ENCODE measurements around the gene LCE4A.
"Not testable (repeated sequence)": the region's sequence is repeated elsewhere in the genome, so short reads cannot be mapped to it uniquely, and the experiment has no call there.

The LCE4A gene

DNA sequence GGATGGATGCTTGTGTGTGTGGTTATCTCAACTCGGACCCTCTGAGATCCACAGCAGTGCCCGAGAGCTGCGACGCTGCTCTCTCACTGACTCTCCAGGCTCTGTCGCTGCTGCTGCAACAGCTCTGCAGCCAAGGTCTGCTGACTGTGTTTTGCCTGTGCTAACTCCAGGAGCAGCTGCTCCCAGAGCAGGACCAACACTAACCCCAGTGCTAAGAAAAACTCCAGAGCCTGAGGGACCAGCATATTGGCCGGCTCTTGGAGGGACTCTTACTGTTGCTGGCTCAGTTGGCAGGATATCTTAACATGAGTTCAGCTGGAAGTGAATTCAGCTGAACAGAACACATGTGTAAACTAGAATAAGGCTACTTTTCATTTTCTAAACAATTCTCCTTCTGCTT is 28.5 kb upstream of the LCE4A start:
- ATAC-seq = no peak
- no peak for TF ChIP-seq ESRRG (CRISPR knock-in tag; IDR thresholded peaks at IDR 0.05)
- no peak for TF ChIP-seq ZFP30 (CRISPR knock-in tag; IDR thresholded peaks at IDR 0.05)
- TF ChIP-seq OSR1 (CRISPR knock-in tag; IDR thresholded peaks at IDR 0.05) = no peak

DNA sequence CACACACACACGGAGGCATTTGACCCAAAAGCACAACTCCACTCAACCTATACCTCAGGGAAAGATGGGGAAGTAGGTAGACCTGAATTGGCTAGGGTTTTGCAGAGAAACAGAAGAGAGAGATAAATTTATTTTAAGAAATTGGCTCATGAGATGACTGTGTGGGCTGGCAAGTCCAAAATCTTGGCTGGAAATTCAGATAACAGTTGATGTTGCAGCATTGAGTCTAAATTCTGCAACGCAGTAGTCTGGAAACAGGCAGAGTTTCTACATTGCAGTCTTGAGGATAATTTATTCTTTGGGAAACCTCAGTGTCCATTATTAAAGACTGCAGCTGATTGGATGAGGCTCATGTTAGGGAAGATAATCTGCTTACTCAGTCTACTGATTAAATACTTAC is 26.3 kb upstream of the LCE4A start:
- TF ChIP-seq RARB (CRISPR knock-in tag; IDR thresholded peaks at IDR 0.05) (no peak), PPARA (CRISPR knock-in tag; IDR thresholded peaks at IDR 0.05; ENCODE audit: borderline replicate concordance) (no peak), SNAI2 (CRISPR knock-in tag; IDR thresholded peaks at IDR 0.05) (no peak), ZNF70 (CRISPR knock-in tag; IDR thresholded peaks at IDR 0.05) (no peak), GLIS3 (CRISPR knock-in tag; IDR thresholded peaks at IDR 0.05) (no peak), ARNTL (CRISPR knock-in tag; IDR thresholded peaks at IDR 0.05; ENCODE audit: borderline replicate concordance, low read depth) (no peak), ZNF8 (CRISPR knock-in tag; IDR thresholded peaks at IDR 0.05) (no peak), ZFP3 (CRISPR knock-in tag; IDR thresholded peaks at IDR 0.05) (no peak), OSR1 (CRISPR knock-in tag; IDR thresholded peaks at IDR 0.05) (no peak)
- TF ChIP-seq, protein P1, sequence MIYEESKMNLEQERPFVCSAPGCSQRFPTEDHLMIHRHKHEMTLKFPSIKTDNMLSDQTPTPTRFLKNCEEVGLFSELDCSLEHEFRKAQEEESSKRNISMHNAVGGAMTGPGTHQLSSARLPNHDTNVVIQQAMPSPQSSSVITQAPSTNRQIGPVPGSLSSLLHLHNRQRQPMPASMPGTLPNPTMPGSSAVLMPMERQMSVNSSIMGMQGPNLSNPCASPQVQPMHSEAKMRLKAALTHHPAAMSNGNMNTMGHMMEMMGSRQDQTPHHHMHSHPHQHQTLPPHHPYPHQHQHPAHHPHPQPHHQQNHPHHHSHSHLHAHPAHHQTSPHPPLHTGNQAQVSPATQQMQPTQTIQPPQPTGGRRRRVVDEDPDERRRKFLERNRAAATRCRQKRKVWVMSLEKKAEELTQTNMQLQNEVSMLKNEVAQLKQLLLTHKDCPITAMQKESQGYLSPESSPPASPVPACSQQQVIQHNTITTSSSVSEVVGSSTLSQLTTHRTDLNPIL (CRISPR knock-in tag; IDR thresholded peaks at IDR 0.05; ENCODE audit: low read depth) = no peak
- TF ChIP-seq, protein P2, sequence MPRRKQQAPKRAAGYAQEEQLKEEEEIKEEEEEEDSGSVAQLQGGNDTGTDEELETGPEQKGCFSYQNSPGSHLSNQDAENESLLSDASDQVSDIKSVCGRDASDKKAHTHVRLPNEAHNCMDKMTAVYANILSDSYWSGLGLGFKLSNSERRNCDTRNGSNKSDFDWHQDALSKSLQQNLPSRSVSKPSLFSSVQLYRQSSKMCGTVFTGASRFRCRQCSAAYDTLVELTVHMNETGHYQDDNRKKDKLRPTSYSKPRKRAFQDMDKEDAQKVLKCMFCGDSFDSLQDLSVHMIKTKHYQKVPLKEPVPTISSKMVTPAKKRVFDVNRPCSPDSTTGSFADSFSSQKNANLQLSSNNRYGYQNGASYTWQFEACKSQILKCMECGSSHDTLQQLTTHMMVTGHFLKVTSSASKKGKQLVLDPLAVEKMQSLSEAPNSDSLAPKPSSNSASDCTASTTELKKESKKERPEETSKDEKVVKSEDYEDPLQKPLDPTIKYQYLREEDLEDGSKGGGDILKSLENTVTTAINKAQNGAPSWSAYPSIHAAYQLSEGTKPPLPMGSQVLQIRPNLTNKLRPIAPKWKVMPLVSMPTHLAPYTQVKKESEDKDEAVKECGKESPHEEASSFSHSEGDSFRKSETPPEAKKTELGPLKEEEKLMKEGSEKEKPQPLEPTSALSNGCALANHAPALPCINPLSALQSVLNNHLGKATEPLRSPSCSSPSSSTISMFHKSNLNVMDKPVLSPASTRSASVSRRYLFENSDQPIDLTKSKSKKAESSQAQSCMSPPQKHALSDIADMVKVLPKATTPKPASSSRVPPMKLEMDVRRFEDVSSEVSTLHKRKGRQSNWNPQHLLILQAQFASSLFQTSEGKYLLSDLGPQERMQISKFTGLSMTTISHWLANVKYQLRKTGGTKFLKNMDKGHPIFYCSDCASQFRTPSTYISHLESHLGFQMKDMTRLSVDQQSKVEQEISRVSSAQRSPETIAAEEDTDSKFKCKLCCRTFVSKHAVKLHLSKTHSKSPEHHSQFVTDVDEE (CRISPR knock-in tag; IDR thresholded peaks at IDR 0.05) = no peak
- TF ChIP-seq, protein P3, sequence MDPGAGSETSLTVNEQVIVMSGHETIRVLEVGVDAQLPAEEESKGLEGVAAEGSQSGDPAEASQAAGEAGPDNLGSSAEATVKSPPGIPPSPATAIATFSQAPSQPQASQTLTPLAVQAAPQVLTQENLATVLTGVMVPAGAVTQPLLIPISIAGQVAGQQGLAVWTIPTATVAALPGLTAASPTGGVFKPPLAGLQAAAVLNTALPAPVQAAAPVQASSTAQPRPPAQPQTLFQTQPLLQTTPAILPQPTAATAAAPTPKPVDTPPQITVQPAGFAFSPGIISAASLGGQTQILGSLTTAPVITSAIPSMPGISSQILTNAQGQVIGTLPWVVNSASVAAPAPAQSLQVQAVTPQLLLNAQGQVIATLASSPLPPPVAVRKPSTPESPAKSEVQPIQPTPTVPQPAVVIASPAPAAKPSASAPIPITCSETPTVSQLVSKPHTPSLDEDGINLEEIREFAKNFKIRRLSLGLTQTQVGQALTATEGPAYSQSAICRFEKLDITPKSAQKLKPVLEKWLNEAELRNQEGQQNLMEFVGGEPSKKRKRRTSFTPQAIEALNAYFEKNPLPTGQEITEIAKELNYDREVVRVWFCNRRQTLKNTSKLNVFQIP (CRISPR knock-in tag; IDR thresholded peaks at IDR 0.05; ENCODE audit: borderline replicate concordance, low read depth) = no peak
- ATAC-seq = no peak

DNA sequence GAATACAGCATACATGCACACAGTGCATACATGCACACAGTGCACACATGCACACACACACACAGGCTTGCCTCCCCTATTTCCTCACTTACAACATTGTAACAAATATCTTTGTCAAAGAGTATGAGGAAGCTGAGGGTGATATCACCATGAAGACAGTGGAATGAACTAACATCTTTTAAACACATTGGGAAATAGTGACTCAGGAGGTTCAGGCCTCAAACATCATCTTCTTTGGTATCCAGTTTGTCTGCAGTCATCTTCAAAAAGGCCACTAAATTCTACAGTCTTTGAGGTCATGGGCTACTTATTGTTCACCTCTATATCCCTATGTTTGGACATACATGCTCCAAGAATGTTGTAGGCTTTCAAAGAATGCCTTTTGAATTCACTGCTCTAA is 24.1 kb upstream of the LCE4A start:
- no peak for TF ChIP-seq ISL1 (CRISPR knock-in tag; IDR thresholded peaks at IDR 0.05)
- no peak for TF ChIP-seq ZNF8 (CRISPR knock-in tag; IDR thresholded peaks at IDR 0.05)
- TF ChIP-seq, protein P1 (CRISPR knock-in tag; IDR thresholded peaks at IDR 0.05; ENCODE audit: low read depth) = no peak
- no peak for TF ChIP-seq PPARA (CRISPR knock-in tag; IDR thresholded peaks at IDR 0.05; ENCODE audit: borderline replicate concordance)
- TF ChIP-seq, protein P2 (CRISPR knock-in tag; IDR thresholded peaks at IDR 0.05) = no peak
- no peak for TF ChIP-seq GLIS3 (CRISPR knock-in tag; IDR thresholded peaks at IDR 0.05)
- no peak for TF ChIP-seq ZFP3 (CRISPR knock-in tag; IDR thresholded peaks at IDR 0.05)
- ATAC-seq = no peak

DNA sequence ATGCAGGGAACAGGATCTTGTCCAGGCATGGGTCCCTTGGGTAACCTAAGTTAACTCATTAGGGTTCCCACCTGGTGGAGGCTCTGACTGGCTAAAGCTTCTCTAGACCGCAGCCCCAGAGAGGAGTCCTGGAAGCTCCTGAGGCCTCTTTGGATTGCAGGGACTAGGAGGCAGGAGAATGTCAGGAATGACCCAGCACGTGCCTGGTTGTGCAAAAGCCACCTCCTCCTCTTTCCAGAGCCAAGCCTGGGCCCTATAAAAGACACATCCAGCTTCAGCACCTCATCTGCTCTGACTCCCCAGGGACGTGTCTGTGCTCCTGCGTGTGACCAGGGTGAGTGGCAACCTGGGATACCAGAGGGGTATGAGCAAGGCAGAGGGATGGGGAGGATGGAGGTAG is 22.1 kb upstream of the LCE4A start, which contains the start of gene LCE2B:
Gene LCE2B (plus strand): TSS at position 301 of the 400 bp plus-strand sequence. CDS start 721 bp downstream, outside the sequence.
- not testable (repeated sequence) for ATAC-seq
